ENCODE measurements around the gene PIP5K1A. TPM values are rescaled to one million over a fixed set of nuclear protein-coding genes. Genes with fewer than 3 reads are reported as not detected.

Gene PIP5K1A
- total RNA-seq, 1 experiment from 2014 or later = 63.3 TPM

Other genes starting within 250 kb of the PIP5K1A start
- gene CERS2, start 223.7 kb upstream of the PIP5K1A start, total RNA-seq (2014; rRNA removed) = 176 TPM in 2 replicates
- gene ANXA9, start 216.3 kb upstream of the PIP5K1A start, total RNA-seq (2014; rRNA removed) = 0.18 and 0.75 TPM in 2 replicates
- gene MINDY1, start 191.7 kb upstream of the PIP5K1A start, total RNA-seq (2014; rRNA removed) = 6.3 and 7.8 TPM in 2 replicates
- gene PRUNE1, start 190.1 kb upstream of the PIP5K1A start, total RNA-seq (2014; rRNA removed) = 19.4 and 20.3 TPM in 2 replicates
- 0.51 and 2.4 TPM in 2 replicates for gene BNIPL, start 162.0 kb upstream of the PIP5K1A start, total RNA-seq (2014; rRNA removed)
- gene C1orf56, start 150.8 kb upstream of the PIP5K1A start, total RNA-seq (2014; rRNA removed) = 2.8 and 3.8 TPM in 2 replicates
- 60.8 and 61.4 TPM in 2 replicates for gene CDC42SE1, start 138.9 kb upstream of the PIP5K1A start, total RNA-seq (2014; rRNA removed)
- gene MLLT11, start 138.2 kb upstream of the PIP5K1A start, total RNA-seq (2014; rRNA removed) = 12.3 and 14.1 TPM in 2 replicates
- 6.4 and 6.9 TPM in 2 replicates for gene GABPB2, start 127.8 kb upstream of the PIP5K1A start, total RNA-seq (2014; rRNA removed)
- gene SEMA6C, start 51.9 kb upstream of the PIP5K1A start, total RNA-seq (2014; rRNA removed) = 2.0 and 2.8 TPM in 2 replicates
- gene TNFAIP8L2, start 41.9 kb upstream of the PIP5K1A start, total RNA-seq (2014; rRNA removed) = not detected in 2 replicates
- gene LYSMD1, start 32.6 kb upstream of the PIP5K1A start, total RNA-seq (2014; rRNA removed) = 6.3 and 7.5 TPM in 2 replicates
- 80.3 and 82.4 TPM in 2 replicates for gene SCNM1, start 32.4 kb upstream of the PIP5K1A start, total RNA-seq (2014; rRNA removed)
- 1.8 and 2.7 TPM in 2 replicates for gene TMOD4, start 22.6 kb upstream of the PIP5K1A start, total RNA-seq (2014; rRNA removed)
- gene VPS72, start 8.4 kb upstream of the PIP5K1A start, total RNA-seq (2014; rRNA removed) = 75.1 and 94.7 TPM in 2 replicates
- 404 and 469 TPM in 2 replicates for gene PSMD4, start 56.2 kb downstream of the PIP5K1A start, total RNA-seq (2014; rRNA removed)
- 24.6 and 30.3 TPM in 2 replicates for gene ZNF687, start 83.7 kb downstream of the PIP5K1A start, total RNA-seq (2014; rRNA removed)
- gene PI4KB, start 128.9 kb downstream of the PIP5K1A start, total RNA-seq (2014; rRNA removed) = 75.6 and 99.5 TPM in 2 replicates
- 34.1 and 41.0 TPM in 2 replicates for gene RFX5, start 148.7 kb downstream of the PIP5K1A start, total RNA-seq (2014; rRNA removed)
- 29.8 and 73.5 TPM in 2 replicates for gene SELENBP1, start 174.2 kb downstream of the PIP5K1A start, total RNA-seq (2014; rRNA removed)
- 734 and 818 TPM in 2 replicates for gene PSMB4, start 201.0 kb downstream of the PIP5K1A start, total RNA-seq (2014; rRNA removed)

Data from PC-3 (cell line).